Measurements from ENCODE around the gene TBC1D16. TPM values are rescaled to one million over a fixed set of nuclear protein-coding genes. Genes with fewer than 3 reads are reported as not detected.
A peak's percentile ranks its signal among the peaks of the same experiment; 100 is the strongest.

TBC1D16 gene, protein sequence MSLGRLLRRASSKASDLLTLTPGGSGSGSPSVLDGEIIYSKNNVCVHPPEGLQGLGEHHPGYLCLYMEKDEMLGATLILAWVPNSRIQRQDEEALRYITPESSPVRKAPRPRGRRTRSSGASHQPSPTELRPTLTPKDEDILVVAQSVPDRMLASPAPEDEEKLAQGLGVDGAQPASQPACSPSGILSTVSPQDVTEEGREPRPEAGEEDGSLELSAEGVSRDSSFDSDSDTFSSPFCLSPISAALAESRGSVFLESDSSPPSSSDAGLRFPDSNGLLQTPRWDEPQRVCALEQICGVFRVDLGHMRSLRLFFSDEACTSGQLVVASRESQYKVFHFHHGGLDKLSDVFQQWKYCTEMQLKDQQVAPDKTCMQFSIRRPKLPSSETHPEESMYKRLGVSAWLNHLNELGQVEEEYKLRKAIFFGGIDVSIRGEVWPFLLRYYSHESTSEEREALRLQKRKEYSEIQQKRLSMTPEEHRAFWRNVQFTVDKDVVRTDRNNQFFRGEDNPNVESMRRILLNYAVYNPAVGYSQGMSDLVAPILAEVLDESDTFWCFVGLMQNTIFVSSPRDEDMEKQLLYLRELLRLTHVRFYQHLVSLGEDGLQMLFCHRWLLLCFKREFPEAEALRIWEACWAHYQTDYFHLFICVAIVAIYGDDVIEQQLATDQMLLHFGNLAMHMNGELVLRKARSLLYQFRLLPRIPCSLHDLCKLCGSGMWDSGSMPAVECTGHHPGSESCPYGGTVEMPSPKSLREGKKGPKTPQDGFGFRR
- total RNA-seq, result 10 to 100 TPM; 17.0 to 19.0 TPM

DNA sequence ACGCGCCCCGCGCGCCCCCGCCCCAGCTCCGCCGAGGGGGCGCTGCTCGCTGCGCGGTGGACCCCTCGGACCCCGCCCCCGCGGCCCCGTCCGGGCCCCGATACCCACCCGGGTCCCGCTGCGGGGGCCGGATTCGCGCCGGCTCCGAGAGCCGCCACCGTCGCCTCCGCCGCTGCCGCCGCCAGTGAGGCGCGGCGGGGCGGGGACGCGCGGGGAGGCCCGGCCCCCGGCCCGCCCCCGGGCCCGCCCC, at the start of gene TBC1D16:
Gene TBC1D16, minus strand, starts transcription at position 186 of the 250 bp plus-strand sequence. CDS start 22,325 bp downstream, outside the sequence.
- DNase-seq, result no peak
- Mint-ChIP-seq H3K9me3 (no peaks in the 10 kb centered on the region), H3K27ac (no peak within 1 kb of the TSS), H3K4me3 (peak within 1 kb of the TSS; percentile 81), H3K36me3 (ENCODE audit: low read depth) (no peaks in the 10 kb centered on the region), H3K27me3 (ENCODE audit: low read depth) (peaks cover 20% of the 10 kb centered on the region), H3K4me1 (ENCODE audit: low read depth) (peaks cover 9% of the 10 kb centered on the region)
- CTCF ChIA-PET, result no interaction called here
- intact Hi-C loops (cut with micrococcal nuclease), result no loop called here

DNA sequence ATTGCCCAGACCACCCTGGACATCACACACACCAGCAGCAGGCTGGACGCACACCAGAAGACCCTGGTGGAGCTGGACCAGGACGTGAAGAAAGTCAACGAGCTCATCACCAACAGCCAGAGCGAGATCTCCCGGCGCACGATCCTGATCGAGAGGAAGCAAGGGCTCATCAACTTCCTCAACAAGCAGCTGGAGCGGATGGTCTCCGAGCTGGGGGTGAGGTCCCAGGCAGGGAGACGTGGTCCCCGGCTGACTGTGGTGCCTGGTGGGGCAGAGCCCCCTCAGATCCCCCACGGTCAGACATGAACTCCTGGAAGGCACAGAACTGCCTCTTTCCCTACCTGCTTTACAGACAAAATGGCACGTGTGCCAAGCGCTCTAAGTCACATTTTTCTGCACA, 49.1 kb upstream of the TBC1D16 start:
- H3K9me3 Mint-ChIP-seq, result no peaks in the 10 kb centered on the region

DNA sequence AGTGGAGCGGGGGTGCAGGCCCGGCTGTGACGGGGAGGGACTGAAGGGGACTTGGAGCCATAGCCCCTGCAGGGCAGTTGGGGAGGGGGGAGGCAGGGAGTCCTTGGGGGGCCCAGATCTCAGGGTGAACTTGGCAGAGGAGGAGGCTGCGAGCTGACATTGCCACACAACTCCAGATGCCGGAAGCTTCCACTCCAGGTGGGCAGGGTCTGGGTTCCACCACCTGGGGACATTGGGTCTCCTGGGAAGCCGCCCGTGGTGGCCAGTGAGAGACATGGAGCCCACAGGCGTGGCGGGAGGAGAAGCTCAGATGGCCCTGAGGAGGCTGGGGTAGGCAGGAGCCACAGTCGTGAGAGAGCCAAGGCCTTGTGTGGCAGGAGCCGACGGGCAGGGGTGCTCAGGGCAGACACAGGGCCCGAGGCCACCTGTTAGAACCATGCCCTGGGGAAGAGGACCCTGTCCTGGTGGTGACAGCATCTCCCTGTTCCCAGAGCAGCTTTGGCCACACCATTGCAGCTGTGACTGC, 47.5 kb upstream of the TBC1D16 start:
- no peak overlapping the region for H3K4me3 Mint-ChIP-seq
- H3K9me3 Mint-ChIP-seq, result no peaks in the 10 kb centered on the region
- no peak for DNase-seq
- intact Hi-C loops (cut with micrococcal nuclease), result loop anchor here (5.0 kb wide), 3 partner anchors 64 to 169 kb away; partner anchors contain the start of gene EIF4A3
- H3K27me3 Mint-ChIP-seq (ENCODE audit: low read depth), result no peaks in the 10 kb centered on the region
- CTCF ChIA-PET, result interaction anchor here (0.6 to 2.7 kb wide), 15 partner anchors 9 to 757 kb away, joined by 3 to 11 read pairs (median 3); partner anchors contain the start of gene GAA
- H3K4me1 Mint-ChIP-seq (ENCODE audit: low read depth), result peaks cover 3% of the 10 kb centered on the region
- H3K36me3 Mint-ChIP-seq (ENCODE audit: low read depth), result no peaks in the 10 kb centered on the region
- H3K27ac Mint-ChIP-seq, result no peak overlapping the region

More for the DNA sequence above, 49.1 kb upstream of the TBC1D16 start:
- H3K36me3 Mint-ChIP-seq (ENCODE audit: low read depth), result no peaks in the 10 kb centered on the region
- H3K4me3 Mint-ChIP-seq, result no peak overlapping the region
- H3K27me3 Mint-ChIP-seq (ENCODE audit: low read depth), result no peaks in the 10 kb centered on the region
- intact Hi-C loops (cut with micrococcal nuclease), result loop anchor here (5.0 kb wide), 3 partner anchors 63 to 168 kb away; partner anchors contain the start of gene EIF4A3
- peaks cover 3% of the 10 kb centered on the region for H3K4me1 Mint-ChIP-seq (ENCODE audit: low read depth)
- CTCF ChIA-PET, result interaction anchor here (0.6 to 0.9 kb wide), 2 partner anchors 17 to 78 kb away, joined by 3 read pairs; no protein-coding TSS in a partner anchor
- DNase-seq, result no peak
- H3K27ac Mint-ChIP-seq, result no peak overlapping the region

DNA sequence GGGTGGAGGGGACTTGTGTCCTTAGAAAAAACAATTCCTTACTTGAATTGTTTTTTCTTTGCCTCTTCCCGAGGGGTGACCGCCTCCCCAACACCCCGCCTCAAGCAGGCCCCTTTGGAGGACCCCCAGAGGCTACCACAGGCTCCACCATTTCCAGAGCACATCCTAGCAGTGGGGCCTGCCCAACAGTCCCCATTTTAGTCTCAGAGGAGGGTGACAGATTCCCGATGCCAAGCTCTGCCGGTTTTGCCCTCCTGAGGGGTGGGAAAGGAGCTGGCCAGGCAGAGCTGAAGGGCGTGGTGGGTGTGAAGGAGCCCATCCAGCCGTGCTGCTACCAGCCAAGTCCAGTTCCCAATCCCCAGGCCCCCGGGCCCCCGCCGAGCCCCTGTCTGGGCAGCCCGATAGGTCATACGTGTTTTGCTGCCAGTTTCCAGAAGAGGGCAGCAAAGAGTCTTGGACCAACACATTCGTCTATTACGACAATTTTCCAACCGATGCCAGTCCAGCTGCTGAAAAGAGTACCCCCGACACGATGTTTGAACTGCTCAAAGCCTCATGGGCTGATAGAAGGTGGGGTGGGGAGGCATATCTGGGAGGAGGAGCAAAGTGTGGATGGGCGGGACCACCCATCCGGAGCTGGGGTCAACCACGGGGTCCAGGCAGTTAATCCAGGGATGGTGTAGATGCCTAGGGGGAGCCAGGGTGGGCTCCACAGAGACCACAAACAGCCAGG, 46.9 kb upstream of the TBC1D16 start:
- H3K27ac Mint-ChIP-seq, result no peak overlapping the region

DNA sequence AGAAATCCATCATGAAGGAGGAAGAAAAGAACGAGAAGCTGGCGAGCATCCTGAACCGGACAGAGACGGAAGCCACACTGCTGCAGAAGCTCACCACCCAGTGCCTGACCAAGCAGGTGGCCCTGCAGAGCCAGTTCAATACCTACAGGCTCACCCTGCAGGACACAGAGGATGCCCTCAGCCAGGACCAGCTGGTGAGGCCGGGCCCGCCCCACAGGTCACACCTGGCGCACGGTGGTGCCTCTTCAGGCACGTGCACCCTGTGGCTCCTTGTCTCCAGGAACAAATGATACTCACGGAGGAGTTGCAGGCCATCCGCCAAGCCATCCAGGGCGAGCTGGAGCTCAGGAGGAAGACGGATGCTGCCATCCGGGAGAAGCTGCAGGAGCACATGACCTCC, 45.9 kb upstream of the TBC1D16 start:
- no peaks in the 10 kb centered on the region for H3K36me3 Mint-ChIP-seq (ENCODE audit: low read depth)
- H3K27ac Mint-ChIP-seq, result no peak overlapping the region
- H3K4me1 Mint-ChIP-seq (ENCODE audit: low read depth), result peaks cover 3% of the 10 kb centered on the region
- DNase-seq, result no peak
- no peaks in the 10 kb centered on the region for H3K27me3 Mint-ChIP-seq (ENCODE audit: low read depth)
- intact Hi-C loops (cut with micrococcal nuclease), result loop anchor here (5.0 kb wide), 3 partner anchors 66 to 171 kb away; partner anchors contain the start of gene EIF4A3
- CTCF ChIA-PET, result interaction anchor here (0.6 to 2.7 kb wide), 6 partner anchors 11 to 906 kb away, joined by 3 to 11 read pairs (median 8); partner anchors contain the start of gene GAA
- H3K9me3 Mint-ChIP-seq, result no peaks in the 10 kb centered on the region
- no peak overlapping the region for H3K4me3 Mint-ChIP-seq

More for the DNA sequence above, 46.9 kb upstream of the TBC1D16 start:
- H3K27me3 Mint-ChIP-seq (ENCODE audit: low read depth), result no peaks in the 10 kb centered on the region
- CTCF ChIA-PET, result interaction anchor here (0.6 to 2.7 kb wide), 16 partner anchors 10 to 758 kb away, joined by 3 to 11 read pairs (median 3); partner anchors contain the start of gene GAA
- intact Hi-C loops (cut with micrococcal nuclease), result loop anchor here (5.0 kb wide), 3 partner anchors 65 to 170 kb away; partner anchors contain the start of gene EIF4A3
- H3K4me1 Mint-ChIP-seq (ENCODE audit: low read depth), result peaks cover 3% of the 10 kb centered on the region
- no peaks in the 10 kb centered on the region for H3K9me3 Mint-ChIP-seq
- peak; percentile 76 for DNase-seq
- no peak overlapping the region for H3K4me3 Mint-ChIP-seq
- H3K36me3 Mint-ChIP-seq (ENCODE audit: low read depth), result no peaks in the 10 kb centered on the region

DNA sequence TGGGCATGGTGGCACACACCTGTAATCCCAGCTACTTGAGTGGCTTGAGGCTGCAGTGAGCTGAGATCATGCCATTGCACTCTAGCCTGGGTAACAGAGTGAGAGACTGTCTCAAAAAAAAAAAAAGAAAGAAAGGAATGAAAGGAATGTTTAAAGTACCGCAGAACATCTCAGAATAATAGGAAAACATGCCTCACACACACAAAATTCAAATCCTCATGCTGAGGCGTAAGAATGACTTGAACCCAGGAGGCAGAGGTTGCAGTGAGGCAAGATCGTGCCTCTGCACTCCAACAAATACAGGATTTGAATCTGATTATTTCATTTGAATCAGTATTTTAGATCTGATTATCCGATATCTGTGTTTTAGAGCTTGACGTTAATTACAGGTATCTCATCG, 44.4 kb upstream of the TBC1D16 start:
- no peak for DNase-seq
- intact Hi-C loops (cut with micrococcal nuclease), result loop anchor here (5.0 kb wide), 3 partner anchors 67 to 172 kb away; partner anchors contain the start of gene EIF4A3
- peaks cover 3% of the 10 kb centered on the region for H3K4me1 Mint-ChIP-seq (ENCODE audit: low read depth)
- no peaks in the 10 kb centered on the region for H3K36me3 Mint-ChIP-seq (ENCODE audit: low read depth)
- CTCF ChIA-PET, result interaction anchor here (0.7 to 1.3 kb wide), 2 partner anchors 46 to 73 kb away, joined by 5 read pairs; no protein-coding TSS in a partner anchor
- H3K27me3 Mint-ChIP-seq (ENCODE audit: low read depth), result no peaks in the 10 kb centered on the region
- no peaks in the 10 kb centered on the region for H3K9me3 Mint-ChIP-seq
- no peak overlapping the region for H3K4me3 Mint-ChIP-seq
- no peak overlapping the region for H3K27ac Mint-ChIP-seq

DNA sequence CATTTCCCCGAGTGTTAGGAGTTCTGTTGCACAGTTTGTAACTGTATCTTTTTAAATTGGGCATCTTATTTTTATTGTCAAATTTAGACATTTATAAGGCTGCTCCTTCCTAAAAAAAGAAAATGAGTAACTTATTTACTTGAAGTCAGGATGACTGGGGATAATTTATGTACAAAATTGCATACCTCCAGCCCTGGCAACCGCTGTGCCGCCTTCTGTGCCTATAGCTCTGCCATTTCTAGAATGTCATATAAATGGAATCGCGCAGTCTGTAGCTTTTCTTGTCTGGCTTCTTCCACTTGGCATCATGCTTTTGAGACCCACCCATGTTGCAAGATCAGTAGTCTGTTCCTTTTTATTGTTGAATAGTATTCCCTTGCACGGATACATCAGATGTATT, 36.7 kb upstream of the TBC1D16 start:
- CTCF ChIA-PET, result no interaction called here
- Mint-ChIP-seq H3K27ac (no peak overlapping the region), H3K27me3 (ENCODE audit: low read depth) (no peaks in the 10 kb centered on the region), H3K4me1 (ENCODE audit: low read depth) (peaks cover 7% of the 10 kb centered on the region), H3K9me3 (no peaks in the 10 kb centered on the region), H3K4me3 (no peak overlapping the region), H3K36me3 (ENCODE audit: low read depth) (no peaks in the 10 kb centered on the region)
- intact Hi-C loops (cut with micrococcal nuclease), result no loop called here
- DNase-seq, result no peak

DNA sequence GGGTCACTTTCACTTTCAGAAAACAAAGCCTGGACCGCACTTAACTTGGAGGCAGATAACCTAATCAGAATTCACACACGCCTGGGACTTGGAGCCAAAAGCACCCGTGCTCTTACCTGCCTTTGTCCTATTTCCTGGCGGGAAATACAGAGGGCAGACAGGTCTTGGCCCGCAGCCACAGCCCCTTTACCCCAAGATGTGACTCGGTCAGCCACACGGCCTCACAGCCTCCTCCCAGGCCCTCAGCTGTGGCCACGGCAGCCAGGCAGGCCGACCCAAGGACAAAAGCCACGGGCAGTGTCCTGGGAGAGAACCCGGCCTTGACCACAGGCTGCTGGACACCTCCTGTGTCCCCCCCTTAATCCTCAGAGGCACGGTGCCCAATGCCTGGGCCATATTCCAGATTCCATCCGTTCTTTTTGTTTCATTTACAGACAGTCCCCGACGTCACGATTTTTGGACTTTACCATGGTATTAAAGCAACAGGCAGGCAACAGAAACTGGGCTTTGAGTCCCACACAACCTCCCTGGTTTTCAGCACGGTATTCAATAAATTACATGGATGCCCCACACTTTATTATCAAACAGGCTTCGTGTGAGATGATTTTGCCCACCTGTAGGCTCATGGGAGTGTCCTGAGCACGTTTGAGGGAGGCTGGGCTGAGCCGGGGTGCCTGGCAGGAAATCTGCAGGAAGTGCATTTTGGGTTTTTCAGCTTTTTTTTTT, 35.6 kb upstream of the TBC1D16 start:
- Mint-ChIP-seq H3K36me3 (ENCODE audit: low read depth) (no peaks in the 10 kb centered on the region), H3K27ac (no peak overlapping the region), H3K9me3 (no peaks in the 10 kb centered on the region), H3K4me1 (ENCODE audit: low read depth) (peaks cover 7% of the 10 kb centered on the region), H3K4me3 (no peak overlapping the region), H3K27me3 (ENCODE audit: low read depth) (no peaks in the 10 kb centered on the region)
- CTCF ChIA-PET, result interaction anchor here (0.7 kb wide), 1 partner anchor 65 kb away, joined by 4 read pairs; no protein-coding TSS in a partner anchor
- intact Hi-C loops (cut with micrococcal nuclease), result no loop called here
- no peak for DNase-seq

DNA sequence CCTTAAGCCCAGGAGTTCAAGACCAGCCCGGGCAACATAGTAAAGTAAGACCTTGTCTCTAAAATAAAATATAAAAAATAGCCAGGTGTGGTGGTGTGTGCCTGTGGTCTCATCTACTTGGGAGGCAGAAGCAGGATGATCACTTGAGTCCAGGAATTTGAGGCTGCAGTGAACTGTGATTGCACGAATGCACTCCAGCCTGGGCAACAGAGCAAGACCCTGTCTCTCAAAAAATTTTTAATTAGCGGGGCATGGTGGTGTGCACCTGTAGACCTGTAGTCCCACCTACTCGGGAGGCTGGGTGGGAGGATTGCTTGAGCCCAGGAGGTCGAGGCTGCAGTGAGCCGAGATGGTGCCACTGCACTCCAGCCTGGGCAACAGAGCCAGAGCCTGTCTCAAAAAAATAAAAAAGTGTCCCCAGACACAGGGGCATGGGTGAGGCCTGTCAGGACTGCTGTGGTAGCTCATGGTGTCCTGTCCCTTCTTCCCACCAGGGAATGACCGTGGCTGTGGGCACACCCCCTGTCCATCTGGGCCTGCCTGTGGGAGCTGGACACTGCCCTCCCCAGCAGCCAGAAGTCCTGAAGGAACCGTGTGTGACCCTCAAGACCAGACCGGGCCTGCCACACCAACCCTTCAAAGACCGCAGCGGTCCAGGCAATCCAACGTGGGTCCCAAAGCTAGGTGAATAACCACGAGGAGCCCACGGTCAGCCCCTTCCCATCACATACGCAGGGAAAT, 34.9 kb upstream of the TBC1D16 start:
- H3K4me1 Mint-ChIP-seq (ENCODE audit: low read depth), result peaks cover 7% of the 10 kb centered on the region
- no peak overlapping the region for H3K27ac Mint-ChIP-seq
- no peaks in the 10 kb centered on the region for H3K9me3 Mint-ChIP-seq
- no peak for DNase-seq
- H3K4me3 Mint-ChIP-seq, result no peak overlapping the region
- H3K27me3 Mint-ChIP-seq (ENCODE audit: low read depth), result no peaks in the 10 kb centered on the region
- intact Hi-C loops (cut with micrococcal nuclease), result no loop called here
- CTCF ChIA-PET, result no interaction called here
- H3K36me3 Mint-ChIP-seq (ENCODE audit: low read depth), result no peaks in the 10 kb centered on the region

DNA sequence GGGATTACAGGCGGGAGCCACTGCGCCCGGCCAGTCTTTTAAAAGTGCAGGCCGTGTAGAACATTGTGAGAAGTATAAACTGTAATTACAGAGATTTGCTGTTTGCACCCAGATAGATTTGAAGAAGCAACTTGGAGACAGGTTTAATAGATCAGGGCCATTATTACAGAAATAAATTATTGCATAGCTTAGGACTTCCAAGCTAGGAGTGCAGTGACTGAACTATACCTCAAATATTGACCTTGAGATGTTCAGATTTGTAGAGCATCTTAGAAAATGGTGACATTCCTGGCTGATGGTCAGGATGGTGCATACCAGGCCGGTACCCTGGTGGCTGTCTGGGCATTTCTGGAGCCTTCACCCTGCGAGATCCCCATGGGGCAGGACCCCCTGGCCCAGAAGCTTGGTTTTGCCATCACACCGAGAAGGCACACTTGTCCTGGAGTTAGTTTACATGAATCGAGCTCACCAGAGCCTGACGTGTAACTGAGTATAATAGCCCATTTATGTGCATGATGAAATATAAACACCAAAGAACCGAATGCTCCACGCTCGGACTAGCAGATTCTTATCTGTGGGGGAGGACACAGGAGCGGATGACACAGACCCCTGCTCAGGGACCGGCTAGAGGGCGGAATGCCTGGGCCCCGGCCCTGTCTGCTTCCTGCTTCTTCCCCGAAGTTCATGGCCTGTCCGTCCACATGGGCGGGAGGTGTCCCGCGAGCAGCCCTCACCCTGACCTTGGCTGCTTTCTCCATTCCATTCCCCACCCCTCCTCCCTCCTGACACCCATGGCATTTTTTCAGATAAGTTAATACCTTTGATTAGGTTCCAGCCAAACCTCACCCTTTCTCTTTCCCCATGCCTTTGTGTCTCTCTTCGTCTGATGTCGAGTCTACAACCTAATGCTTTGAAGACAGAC, 32.9 kb upstream of the TBC1D16 start:
- CTCF ChIA-PET, result no interaction called here
- no peak for DNase-seq
- intact Hi-C loops (cut with micrococcal nuclease), result no loop called here

More for the DNA sequence above, 32.9 kb upstream of the TBC1D16 start:
- Mint-ChIP-seq H3K27ac (no peak overlapping the region), H3K36me3 (ENCODE audit: low read depth) (no peaks in the 10 kb centered on the region), H3K9me3 (no peaks in the 10 kb centered on the region), H3K4me3 (no peak overlapping the region), H3K27me3 (ENCODE audit: low read depth) (no peaks in the 10 kb centered on the region), H3K4me1 (ENCODE audit: low read depth) (peaks cover 7% of the 10 kb centered on the region)
